ENCODE results near the gene RBCK1. TPM values are rescaled to one million over a fixed set of nuclear protein-coding genes. Genes with fewer than 3 reads are reported as not detected.

RBCK1 gene
- total and polyA plus RNA-seq, 2 of the 4 experiments (the other 2 are of a cell fraction): 29.9 to 84.2 TPM

DNA sequence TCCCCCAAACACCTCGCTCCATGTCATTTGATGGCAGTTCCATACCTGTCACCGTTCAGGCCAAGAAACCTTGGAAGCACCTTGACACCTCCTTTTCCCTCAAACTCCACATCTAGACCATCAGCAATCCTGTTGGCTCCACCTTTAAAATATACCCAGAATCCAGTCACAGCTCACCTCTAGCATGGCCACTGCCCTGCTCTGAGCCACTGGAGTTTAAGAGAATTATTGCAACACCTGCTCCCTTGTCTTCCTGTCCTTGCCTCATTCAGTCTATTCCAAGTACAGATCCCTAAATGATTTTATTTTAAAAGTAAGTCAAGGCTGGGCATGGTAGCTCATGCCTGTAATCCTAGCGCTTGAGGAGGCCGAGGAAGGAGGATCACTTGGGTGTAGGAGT, 39.2 kb upstream of the RBCK1 start:
- in situ Hi-C loops (cut with MboI; ENCODE audit: low sequenced_read_pairs): no loop called here
- H3K23ac ChIP-seq (ENCODE audit: low read depth, low read length): no peak overlapping the region
- CTCF ChIA-PET: no interaction called here
- H2BK120ac ChIP-seq (ENCODE audit: low read depth, low read length): no peak overlapping the region
- ATAC-seq (ENCODE audit: low read depth): no peak
- no peaks in the 10 kb centered on the region for H4K20me1 ChIP-seq (ENCODE audit: insufficient read depth, low read length)
- H3K56ac ChIP-seq (ENCODE audit: extremely low read depth, insufficient read depth, low read length): no peak overlapping the region
- peak overlapping the region; percentile 23 for H2AK9ac ChIP-seq (replicated peaks; ENCODE audit: low read depth, low read length, poor library complexity)
- no peaks in the 10 kb centered on the region for H3K27me3 ChIP-seq (ENCODE audit: control insufficient read depth, insufficient read depth, low read length)
- 0 out of 2 replicates have a peak overlapping the region, but pooled peaks have one; percentile 0 for H2BK20ac ChIP-seq (ENCODE audit: low read depth, low read length)
- DNase-seq: no peak
- H3K9me1 ChIP-seq (ENCODE audit: insufficient read depth, low read length): peaks cover 20% of the 10 kb centered on the region
- TF ChIP-seq USF2 (IDR thresholded peaks at IDR 0.05; ENCODE audit: low read depth, low read length) (no peak), MAZ (IDR thresholded peaks at IDR 0.05; ENCODE audit: borderline replicate concordance, low read depth, low read length) (no peak), FOS (IDR thresholded peaks at IDR 0.05; ENCODE audit: low read depth, low read length) (no peak), SMC3 (IDR thresholded peaks at IDR 0.05; ENCODE audit: low read depth, low read length) (no peak), CTCF (conservative IDR thresholded peaks at IDR 0.05; ENCODE audit: low read depth, low read length) (no peak), RAD21 (IDR thresholded peaks at IDR 0.05; ENCODE audit: low read length) (no peak), ELK1 (IDR thresholded peaks at IDR 0.05; ENCODE audit: borderline replicate concordance, low read depth, low read length) (no peak), BHLHE40 (IDR thresholded peaks at IDR 0.05; ENCODE audit: low read depth, low read length) (no peak), RFX5 (IDR thresholded peaks at IDR 0.05; ENCODE audit: low read depth, low read length) (no peak), MAFK (IDR thresholded peaks at IDR 0.05; ENCODE audit: low read depth, low read length) (no peak), NFE2L2 (IDR thresholded peaks at IDR 0.05; ENCODE audit: low read depth, low read length) (no peak), CHD1 (IDR thresholded peaks at IDR 0.05; ENCODE audit: low read depth, low read length) (no peak)
- H2AFZ ChIP-seq (replicated peaks; ENCODE audit: low read length, poor library complexity): no peak overlapping the region
- H2BK15ac ChIP-seq (ENCODE audit: low read depth, low read length): no peak overlapping the region
- WGBS, 2 experiments (ENCODE audit: extremely low coverage in 2 of 2, insufficient read length in 1 of 2): 97% methylated on average over 4 of the region's 4 CpGs; no CpG with 5 or more reads in 1 of the 2 experiments
- no peak overlapping the region for H3K18ac ChIP-seq (ENCODE audit: low read depth, low read length)
- H2AK5ac ChIP-seq (ENCODE audit: low read depth, low read length): no peak overlapping the region; the same call in 1 of the 2 replicates
- peaks cover 25% of the 10 kb centered on the region for H3K4me1 ChIP-seq (ENCODE audit: control insufficient read depth, insufficient read depth, low read length)
- no peak overlapping the region for H4K5ac ChIP-seq (ENCODE audit: low read depth, low read length)
- no peak overlapping the region for H4K91ac ChIP-seq (ENCODE audit: insufficient read depth, low read depth, low read length)
- no peaks in the 10 kb centered on the region for H3K36me3 ChIP-seq (ENCODE audit: control insufficient read depth, insufficient read depth, low read length)
- H2BK5ac ChIP-seq (ENCODE audit: low read depth, low read length, poor library complexity, severe bottlenecking): no peak overlapping the region
- dilution Hi-C loops (cut with HindIII; ENCODE audit: low sequenced_read_pairs, unreplicated experiment): no loop called here
- H4K8ac ChIP-seq (ENCODE audit: low read depth in 2 of 2, low read length in 2 of 2): no peak overlapping the region
- H3K4me2 ChIP-seq (ENCODE audit: low read depth, low read length): no peak overlapping the region
- no peaks in the 10 kb centered on the region for H3K9me3 ChIP-seq (ENCODE audit: control insufficient read depth, insufficient read depth, low read length)
- H3K79me1 ChIP-seq (ENCODE audit: low read depth in 1 of 2, low read length in 2 of 2): peaks cover 0 to 4% of the 10 kb centered on the region in 2 experiments; a peak in 1 of 4 replicates
- H3K14ac ChIP-seq (replicated peaks; ENCODE audit: low read depth, low read length): no peak overlapping the region
- H3K4ac ChIP-seq (ENCODE audit: low read depth, low read length): no peak overlapping the region
- H3K27ac ChIP-seq (ENCODE audit: insufficient read depth, low read length): no peak overlapping the region
- no peak overlapping the region for H3K9ac ChIP-seq (ENCODE audit: low read depth, low read length)
- no TSS peak for BruUV-seq (replicated peaks)
- no peak overlapping the region for H3K4me3 ChIP-seq (ENCODE audit: insufficient read depth, low read depth, low read length)
- POLR2A ChIA-PET (ENCODE audit: unreplicated experiment): no interaction called here
- intact Hi-C loops (cut with micrococcal nuclease): no loop called here

All from IMR-90 (cell line).